ENCODE data around the gene SREBF1.

The SREBF1 gene

GRCh38 chr17:17774009-17774881 lies 62.5 kb downstream of the SREBF1 start:
- DNase-seq = no peak

DNA sequence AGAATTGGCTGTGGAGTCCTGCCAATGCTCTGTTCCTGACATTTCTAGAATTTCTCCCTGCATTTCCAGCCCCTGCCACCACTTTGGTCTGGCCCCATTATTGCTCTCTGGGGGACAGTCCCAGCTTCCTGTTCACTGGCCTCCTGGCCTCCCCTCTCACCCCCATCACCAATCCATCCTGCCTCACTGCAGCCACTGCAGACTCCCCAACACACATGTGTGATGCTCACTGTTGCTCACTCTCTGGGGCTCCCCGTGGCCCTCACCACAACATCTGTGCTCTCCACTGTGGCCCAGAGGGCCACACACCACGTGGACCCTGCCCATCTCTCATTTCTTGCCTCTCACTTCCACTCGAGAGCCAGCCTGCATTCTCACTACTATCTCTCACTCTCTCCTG lies 64.6 kb downstream of the SREBF1 start:
- DNase-seq = no peak

- no peak for DNase-seq
These were observed 65.1 kb downstream of the SREBF1 start for GRCh38 chr17:17771498-17772201.

DNA sequence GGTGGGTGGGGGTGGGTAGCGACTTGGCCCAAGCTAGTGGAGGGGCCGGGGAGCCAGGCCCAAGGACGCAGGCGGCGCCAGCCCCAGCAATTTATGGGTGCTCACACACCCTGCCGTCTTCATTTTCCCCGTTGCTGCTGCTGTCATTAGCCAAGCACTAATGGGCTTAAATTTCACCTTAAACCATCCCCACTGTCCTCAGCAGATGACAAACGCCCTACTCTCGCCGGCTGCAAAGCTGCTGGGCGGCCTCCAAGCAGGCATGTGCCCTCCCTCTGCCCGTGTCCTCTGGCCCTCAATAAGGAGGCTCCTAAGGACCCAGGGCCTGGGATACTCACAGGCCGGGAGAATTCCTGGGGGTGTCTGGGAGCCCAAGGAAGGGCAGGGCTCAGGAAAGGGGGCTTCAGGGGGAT lies 66.1 kb downstream of the SREBF1 start:
- no peak for DNase-seq

- no peak for DNase-seq
These were observed 66.7 kb downstream of the SREBF1 start for GRCh38 chr17:17769869-17770631.

DNA sequence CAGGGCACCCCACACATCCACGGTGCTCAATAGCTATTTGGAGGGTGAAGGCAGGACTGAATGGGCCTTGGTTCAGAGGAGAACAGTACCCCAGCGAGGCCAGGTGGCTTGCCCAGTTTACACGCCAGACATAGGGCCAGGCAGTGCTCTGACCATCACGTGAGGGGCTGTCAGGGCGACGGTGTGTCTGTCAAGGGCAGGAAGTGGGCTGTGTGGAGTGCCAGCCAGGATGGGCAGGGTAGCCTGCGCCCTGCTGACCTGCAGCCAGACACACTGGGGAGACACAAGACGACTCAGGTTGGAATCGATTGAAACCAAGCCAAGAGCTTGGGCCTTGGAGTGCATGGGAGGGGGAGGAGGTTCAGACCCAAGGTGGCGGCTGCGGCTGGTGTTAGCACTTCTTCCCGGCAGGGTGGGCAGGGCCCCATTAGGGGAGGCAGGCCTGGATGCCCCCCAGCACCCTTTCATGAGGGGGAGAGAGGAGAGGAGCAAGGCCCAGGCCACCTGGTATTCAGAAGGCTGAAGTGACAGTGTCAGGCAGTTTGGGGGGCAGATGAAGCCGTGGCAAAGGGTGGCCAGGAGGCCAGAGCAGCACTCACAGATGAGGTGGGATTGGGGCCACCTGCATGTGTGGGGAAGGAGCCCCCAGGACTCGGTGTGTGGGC lies 68.2 kb downstream of the SREBF1 start:
- DNase-seq = no peak

DNA sequence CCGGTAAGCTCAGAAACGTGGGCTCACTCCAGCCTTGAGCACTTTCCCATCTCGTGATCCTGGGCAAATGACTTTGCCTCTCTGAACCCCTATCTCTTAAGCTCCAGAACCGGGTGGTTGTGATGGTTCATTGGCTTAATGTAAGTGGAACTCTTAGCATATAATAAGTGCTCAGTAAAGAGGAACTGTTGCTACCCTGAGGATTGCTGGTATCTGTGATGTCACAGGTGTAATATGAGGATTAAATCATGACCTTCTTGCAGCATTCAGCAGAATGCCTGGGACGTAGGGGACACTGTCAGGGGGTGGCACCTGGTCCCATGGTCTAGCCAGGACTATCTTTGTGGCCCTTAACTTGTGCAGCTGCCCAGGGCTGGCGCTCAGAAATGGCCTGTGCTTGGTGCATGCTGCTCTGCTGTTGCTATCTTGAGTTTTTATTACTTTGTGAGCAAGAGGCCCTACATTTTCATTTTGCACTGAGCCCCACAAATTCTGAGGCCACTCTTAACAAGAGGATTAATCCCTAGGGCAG lies 68.8 kb downstream of the SREBF1 start:
- no peak for DNase-seq

DNA sequence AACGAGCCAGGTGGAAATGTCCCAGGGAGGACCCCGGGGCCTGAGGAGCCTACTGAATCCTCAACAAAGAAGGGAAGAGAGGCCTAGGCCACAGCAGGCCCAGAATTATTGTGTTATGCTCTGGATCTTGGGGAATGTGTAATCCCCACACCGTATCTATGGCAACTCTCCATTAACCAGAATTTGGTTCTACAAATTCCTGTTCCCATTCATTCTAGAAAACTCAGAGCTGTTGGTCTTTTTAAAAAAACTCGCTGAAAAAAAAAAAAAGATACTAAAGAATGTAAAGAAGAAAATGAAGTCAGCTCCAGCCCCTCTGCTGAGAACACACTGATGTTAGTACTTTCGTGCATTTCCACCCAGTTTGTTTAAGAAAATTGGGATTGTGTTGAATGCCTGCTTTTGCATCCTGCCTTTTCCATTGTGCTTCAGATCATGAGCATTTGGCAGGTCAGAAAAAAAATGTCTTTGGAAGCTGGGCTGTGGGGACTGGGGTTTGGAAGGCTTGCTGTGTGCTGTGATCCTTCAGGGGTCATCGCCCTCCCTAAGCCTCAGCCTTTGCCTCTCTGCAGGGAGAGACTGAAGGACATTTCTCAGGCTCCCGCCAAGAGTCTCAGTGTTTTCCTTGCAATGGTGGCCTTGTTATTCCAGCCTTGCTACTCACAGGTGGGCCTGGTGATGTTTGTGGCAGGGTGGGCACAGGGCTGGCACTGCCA lies 69.5 kb downstream of the SREBF1 start:
- DNase-seq = no peak

DNA sequence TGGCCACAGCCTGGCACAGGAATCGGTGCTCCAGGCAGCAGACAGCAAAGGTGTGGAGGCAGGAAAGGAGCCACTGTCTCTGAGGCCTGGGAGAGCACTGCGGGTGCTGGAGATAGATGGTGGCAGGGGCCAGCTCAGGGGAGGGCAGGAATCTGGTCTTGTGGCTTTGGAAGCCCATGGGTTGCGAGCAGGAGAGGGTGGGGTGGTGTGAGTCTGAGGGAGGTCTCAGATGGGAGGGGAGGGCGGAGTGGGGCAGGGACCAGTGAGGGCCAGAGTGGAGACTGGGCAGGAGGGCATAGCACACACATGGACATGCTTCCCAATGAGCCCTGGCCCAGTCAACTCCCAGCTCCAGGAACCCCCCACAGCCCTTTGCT lies 70.1 kb downstream of the SREBF1 start:
- DNase-seq = no peak

DNA sequence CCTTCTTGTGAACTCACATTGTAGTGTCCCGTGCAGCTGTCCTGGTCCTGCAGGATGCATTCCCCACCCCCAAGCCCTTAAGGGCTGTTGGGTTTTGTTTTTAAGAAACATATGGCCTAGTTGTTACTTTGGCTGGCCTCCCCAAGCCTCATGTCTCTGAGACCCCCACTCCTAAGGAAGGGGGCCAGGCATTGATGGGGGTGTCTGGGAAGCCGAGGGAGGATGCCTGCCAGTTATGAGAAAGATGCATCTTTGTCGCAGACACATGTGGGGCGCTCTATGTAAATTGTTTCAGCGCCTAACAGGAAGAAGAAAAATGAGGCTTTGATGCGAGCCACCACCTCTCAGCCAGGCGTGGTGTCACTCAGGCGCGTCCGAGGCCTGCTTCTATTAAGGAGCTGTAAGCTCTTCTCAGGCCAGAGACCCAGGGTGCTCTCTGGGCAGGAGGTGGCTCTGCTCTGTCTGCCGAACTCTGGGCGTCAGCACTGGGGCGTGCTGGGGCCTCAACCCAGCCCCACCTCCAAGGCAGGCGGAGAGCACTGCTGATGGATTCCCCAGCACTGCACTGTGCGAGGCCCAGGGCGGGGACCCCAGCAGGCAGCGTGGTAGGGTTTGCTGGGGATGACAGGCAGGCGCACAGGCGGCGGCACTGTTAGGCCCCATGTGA lies 70.6 kb downstream of the SREBF1 start:
- no peak for DNase-seq

DNA sequence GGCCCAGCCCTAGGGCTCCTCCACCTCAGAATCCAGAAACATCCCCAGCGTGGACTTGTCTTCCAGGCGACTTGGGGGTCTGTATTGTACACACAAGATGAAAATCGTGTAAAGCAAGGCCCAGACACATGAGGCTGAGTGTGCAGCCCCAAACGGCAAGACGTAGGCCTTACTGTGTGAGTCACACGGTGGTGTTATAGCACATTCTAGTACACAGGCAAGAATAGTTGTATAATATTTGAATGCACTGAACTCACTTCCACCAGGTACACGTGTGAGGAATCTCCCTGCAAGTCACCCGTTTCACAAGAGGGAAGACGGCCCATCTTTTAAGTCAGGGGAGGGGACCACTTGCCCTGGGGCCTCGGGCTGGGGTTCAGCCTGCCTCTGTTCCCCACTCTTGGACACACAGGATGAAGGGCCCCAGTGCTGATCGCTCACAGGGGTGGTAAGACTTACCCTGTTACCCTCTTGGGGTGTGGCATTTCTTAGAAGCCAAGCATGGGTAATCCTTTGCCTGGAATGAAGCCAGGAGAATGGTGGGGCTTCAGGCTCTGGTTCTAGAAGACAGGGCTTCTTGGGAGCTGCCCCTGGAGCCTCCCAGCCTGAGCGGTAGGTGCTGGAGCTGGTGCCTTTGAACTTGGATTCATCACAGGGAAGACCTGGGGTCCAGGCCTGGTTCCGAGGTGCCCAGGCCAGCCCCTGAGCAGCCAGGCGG lies 71.3 kb downstream of the SREBF1 start:
- DNase-seq = no peak

GRCh38 chr17:17763734-17764133 lies 73.1 kb downstream of the SREBF1 start:
- DNase-seq = no peak

GRCh38 chr17:17763136-17763535 lies 73.7 kb downstream of the SREBF1 start:
- DNase-seq = no peak

DNA sequence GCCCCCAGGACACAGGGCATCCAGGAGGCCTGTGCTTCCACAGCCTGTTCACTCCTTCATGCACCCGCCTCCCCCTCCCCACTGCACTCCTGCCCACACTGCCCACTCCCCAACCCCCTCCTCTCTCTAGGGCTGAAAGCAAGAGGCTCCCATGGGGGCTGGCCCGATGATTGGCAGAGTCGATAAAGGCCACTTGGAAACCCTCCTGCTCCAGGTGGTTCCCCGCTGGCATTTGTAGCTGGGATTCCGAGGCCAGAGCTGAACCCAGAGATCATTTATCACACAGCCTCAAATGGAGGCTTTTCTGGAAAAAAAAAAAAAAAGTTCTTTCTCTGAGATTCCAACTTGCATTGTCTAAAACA lies 74.1 kb downstream of the SREBF1 start:
- no peak for DNase-seq

Measured in activated CD4-positive, alpha-beta T cell treated with anti-CD3 and anti-CD28 coated beads, Interleukin-2, amount 50 U/mL, for 1 hour (primary cell).